ENCODE data around the gene RASSF8. TPM values are rescaled to one million over a fixed set of nuclear protein-coding genes. Genes with fewer than 3 reads are reported as not detected.

Gene RASSF8
- polyA plus RNA-seq, 3 donors = 0.08 to 0.39 TPM; not detected in 1

DNA sequence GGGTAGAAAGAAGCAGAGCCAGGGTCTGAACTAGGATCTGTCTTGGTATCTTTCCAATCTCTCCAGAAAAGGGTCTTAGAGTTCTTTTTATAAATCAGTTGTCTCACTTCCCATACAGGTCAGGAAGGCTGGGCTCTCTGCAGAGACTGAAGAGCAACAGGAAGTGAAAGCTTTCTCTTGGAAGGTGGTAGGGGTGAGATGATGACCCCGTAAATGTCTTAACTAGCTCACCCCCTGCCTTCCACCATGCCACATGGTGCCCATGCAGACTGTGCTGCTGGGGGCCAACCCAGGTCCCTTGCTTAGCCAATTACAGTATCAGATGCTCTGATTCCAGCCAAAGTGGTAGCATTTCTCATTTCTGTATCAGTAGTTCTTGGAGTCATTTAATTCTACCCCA is 17.6 kb upstream of the RASSF8 start:
- Mint-ChIP-seq H3K9me3 (peaks cover 0 to 2% (median 0%) of the 10 kb centered on the region in 7 donors), H3K4me3 (no peak overlapping the region), H3K36me3 (no peaks in the 10 kb centered on the region), H3K27me3 (ENCODE audit: low read depth in 3 of 3) (peaks cover 2 to 7% (median 4%) of the 10 kb centered on the region in 3 donors), H3K27ac (no peak overlapping the region), H3K4me1 (no peaks in the 10 kb centered on the region)
- Histone ChIP-seq H3K9me3 (replicated peaks in 1 of 2; ENCODE audit: control insufficient read depth in 1 of 2, insufficient read depth in 1 of 2, low read length in 2 of 2) (no peaks in the 10 kb centered on the region), H4K20me1 (ENCODE audit: insufficient read depth, low read length) (no peaks in the 10 kb centered on the region), H2AFZ (ENCODE audit: insufficient read depth, low read depth, low read length, poor library complexity, severe bottlenecking) (no peak overlapping the region), H3K27me3 (ENCODE audit: control insufficient read depth in 2 of 2, insufficient read depth in 2 of 2, low read length in 2 of 2) (no peaks in the 10 kb centered on the region), H3K27ac (ENCODE audit: low read depth in 1 of 2, low read length in 2 of 2) (no peak overlapping the region), H3K4me1 (ENCODE audit: control insufficient read depth in 1 of 2, insufficient read depth in 2 of 2, low read length in 2 of 2) (no peaks in the 10 kb centered on the region), H3K36me3 (replicated peaks in 1 of 2; ENCODE audit: control insufficient read depth in 1 of 2, insufficient read depth in 2 of 2, low read length in 2 of 2) (no peaks in the 10 kb centered on the region), H3K79me2 (ENCODE audit: insufficient read depth, low read length) (no peaks in the 10 kb centered on the region), H3K4me3 (replicated peaks in 1 of 3; ENCODE audit: low read depth in 2 of 3, low read length in 3 of 3) (no peak overlapping the region), H3K9ac (ENCODE audit: insufficient read depth, low read length, poor library complexity, severe bottlenecking) (no peak overlapping the region), H3K4me2 (replicated peaks; ENCODE audit: extremely low read depth, low read length, poor library complexity, severe bottlenecking) (no peak overlapping the region)
- intact Hi-C loops (cut with micrococcal nuclease) = no loop called here
- no CpG with 5 or more reads among the region's 1 CpG for WGBS (ENCODE audit: insufficient coverage)
- no peak for DNase-seq
- TF ChIP-seq, protein P1, sequence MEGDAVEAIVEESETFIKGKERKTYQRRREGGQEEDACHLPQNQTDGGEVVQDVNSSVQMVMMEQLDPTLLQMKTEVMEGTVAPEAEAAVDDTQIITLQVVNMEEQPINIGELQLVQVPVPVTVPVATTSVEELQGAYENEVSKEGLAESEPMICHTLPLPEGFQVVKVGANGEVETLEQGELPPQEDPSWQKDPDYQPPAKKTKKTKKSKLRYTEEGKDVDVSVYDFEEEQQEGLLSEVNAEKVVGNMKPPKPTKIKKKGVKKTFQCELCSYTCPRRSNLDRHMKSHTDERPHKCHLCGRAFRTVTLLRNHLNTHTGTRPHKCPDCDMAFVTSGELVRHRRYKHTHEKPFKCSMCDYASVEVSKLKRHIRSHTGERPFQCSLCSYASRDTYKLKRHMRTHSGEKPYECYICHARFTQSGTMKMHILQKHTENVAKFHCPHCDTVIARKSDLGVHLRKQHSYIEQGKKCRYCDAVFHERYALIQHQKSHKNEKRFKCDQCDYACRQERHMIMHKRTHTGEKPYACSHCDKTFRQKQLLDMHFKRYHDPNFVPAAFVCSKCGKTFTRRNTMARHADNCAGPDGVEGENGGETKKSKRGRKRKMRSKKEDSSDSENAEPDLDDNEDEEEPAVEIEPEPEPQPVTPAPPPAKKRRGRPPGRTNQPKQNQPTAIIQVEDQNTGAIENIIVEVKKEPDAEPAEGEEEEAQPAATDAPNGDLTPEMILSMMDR (IDR thresholded peaks at IDR 0.05) = no peak

- no peaks in the 10 kb centered on the region for H3K27me3 ChIP-seq (ENCODE audit: control insufficient read depth in 2 of 2, insufficient read depth in 2 of 2, low read length in 2 of 2)
- no peak for DNase-seq
- H3K79me2 ChIP-seq (ENCODE audit: insufficient read depth, low read length) = no peaks in the 10 kb centered on the region
- no peak overlapping the region for H3K27ac Mint-ChIP-seq
- H3K36me3 ChIP-seq (replicated peaks in 1 of 2; ENCODE audit: control insufficient read depth in 1 of 2, insufficient read depth in 2 of 2, low read length in 2 of 2) = no peaks in the 10 kb centered on the region
- H3K9me3 Mint-ChIP-seq = peaks cover 0 to 2% (median 0%) of the 10 kb centered on the region in 7 donors
- no peaks in the 10 kb centered on the region for H3K4me1 ChIP-seq (ENCODE audit: control insufficient read depth in 1 of 2, insufficient read depth in 2 of 2, low read length in 2 of 2)
- 94% methylated on average over 2 of the region's 2 CpGs for WGBS (ENCODE audit: insufficient coverage)
- TF ChIP-seq, protein P1 (IDR thresholded peaks at IDR 0.05) = no peak
- no peak overlapping the region for H3K4me2 ChIP-seq (replicated peaks; ENCODE audit: extremely low read depth, low read length, poor library complexity, severe bottlenecking)
- no peaks in the 10 kb centered on the region for H3K9me3 ChIP-seq (replicated peaks in 1 of 2; ENCODE audit: control insufficient read depth in 1 of 2, insufficient read depth in 1 of 2, low read length in 2 of 2)
- H3K27me3 Mint-ChIP-seq (ENCODE audit: low read depth in 3 of 3) = peaks cover 1 to 7% (median 4%) of the 10 kb centered on the region in 3 donors
- no peak overlapping the region for H3K27ac ChIP-seq (ENCODE audit: low read depth in 1 of 2, low read length in 2 of 2)
- no peaks in the 10 kb centered on the region for H3K36me3 Mint-ChIP-seq
- no peaks in the 10 kb centered on the region for H3K4me1 Mint-ChIP-seq
- H3K4me3 ChIP-seq (replicated peaks in 1 of 3; ENCODE audit: low read depth in 2 of 3, low read length in 3 of 3) = no peak overlapping the region
- intact Hi-C loops (cut with micrococcal nuclease) = no loop called here
- no peaks in the 10 kb centered on the region for H4K20me1 ChIP-seq (ENCODE audit: insufficient read depth, low read length)
- no peak overlapping the region for H3K4me3 Mint-ChIP-seq
- no peak overlapping the region for H3K9ac ChIP-seq (ENCODE audit: insufficient read depth, low read length, poor library complexity, severe bottlenecking)
- H2AFZ ChIP-seq (ENCODE audit: insufficient read depth, low read depth, low read length, poor library complexity, severe bottlenecking) = no peak overlapping the region
These were observed 15.8 kb upstream of the RASSF8 start for GRCh38 chr12:25942709-25943108.
